Activated CD8-positive, alpha-beta memory T cell treated with anti-CD3 and anti-CD28 coated beads, Interleukin-2, amount 50 U/mL, for 4 hours (primary cell): ENCODE results near the gene FAT4.

Source experiments
- DNase-seq: peaks from one replicate; pipeline ENCODE4 v3.0.0-alpha.2; 2020

Gene FAT4

GRCh38 chr4:125314676-125315575 lies at the start of gene FAT4:
FAT4 (plus strand) TSS chr4:125314955; CDS start chr4:125316412, 1,457 bp downstream.
- DNase-seq: no peak

GRCh38 chr4:125265846-125266245 lies 48.9 kb upstream of the FAT4 start:
- no peak for DNase-seq

GRCh38 chr4:125266901-125267604 lies 47.7 kb upstream of the FAT4 start:
- no peak for DNase-seq

GRCh38 chr4:125267630-125268029 lies 47.1 kb upstream of the FAT4 start:
- no peak for DNase-seq

- DNase-seq: no peak
These were observed 46.5 kb upstream of the FAT4 start for GRCh38 chr4:125268068-125268755.

GRCh38 chr4:125276811-125277210 lies 37.9 kb upstream of the FAT4 start:
- no peak for DNase-seq

GRCh38 chr4:125277790-125278189 lies 37.0 kb upstream of the FAT4 start:
- DNase-seq: no peak

GRCh38 chr4:125280892-125281403 lies 33.8 kb upstream of the FAT4 start:
- no peak for DNase-seq

- DNase-seq: no peak
These were observed 31.0 kb upstream of the FAT4 start for GRCh38 chr4:125283707-125284279.

- DNase-seq: no peak
These were observed 17.6 kb upstream of the FAT4 start for GRCh38 chr4:125297116-125297515.

GRCh38 chr4:125303058-125303457 lies 11.7 kb upstream of the FAT4 start:
- no peak for DNase-seq

GRCh38 chr4:125303821-125304220 lies 10.9 kb upstream of the FAT4 start:
- no peak for DNase-seq

- DNase-seq: no peak
These were observed 8.6 kb upstream of the FAT4 start for GRCh38 chr4:125306112-125306511.

- DNase-seq: no peak
These were observed 8.2 kb upstream of the FAT4 start for GRCh38 chr4:125306533-125306932.

- DNase-seq: no peak
These were observed 3.3 kb upstream of the FAT4 start for GRCh38 chr4:125311503-125311902.

GRCh38 chr4:125313497-125313896 lies 1.3 kb upstream of the FAT4 start:
- no peak for DNase-seq

GRCh38 chr4:125313989-125314667 lies 627 bp upstream of the FAT4 start:
- no peak for DNase-seq

GRCh38 chr4:125315576-125316400 lies 1.0 kb downstream of the FAT4 start:
- DNase-seq: no peak

GRCh38 chr4:125316401-125316790 lies 1.6 kb downstream of the FAT4 start:
- no peak for DNase-seq

GRCh38 chr4:125316791-125317524 lies 2.2 kb downstream of the FAT4 start:
- DNase-seq: no peak

- DNase-seq: no peak
These were observed 2.7 kb downstream of the FAT4 start for GRCh38 chr4:125317525-125317877.
